ENCODE results near the gene ANKRD44. TPM values are rescaled to one million over a fixed set of nuclear protein-coding genes. Genes with fewer than 3 reads are reported as not detected.

ANKRD44 gene
- total RNA-seq, 2 donors from 2014 or later = 57.8 to 93.4 TPM

GRCh38 chr2:197088694-197089093 lies 221.9 kb downstream of the ANKRD44 start:
- H3K36me3 ChIP-seq = no peaks in the 10 kb centered on the region
- H3K27me3 ChIP-seq (replicated peaks; ENCODE audit: insufficient read depth) = no peaks in the 10 kb centered on the region
- TF ChIP-seq CTCF (IDR thresholded peaks at IDR 0.05) = no peak
- peaks cover 0 to 11% of the 10 kb centered on the region in 2 donors for H3K4me1 ChIP-seq (ENCODE audit: control insufficient read depth in 1 of 2, low read depth in 2 of 2)
- ATAC-seq (ENCODE audit: insufficient number of reproducible peaks, low FRiP score, low read depth) (no peak), DNase-seq (ENCODE audit: low spot score) (no peak)
- H3K9me3 ChIP-seq = no peaks in the 10 kb centered on the region
- H3K27ac ChIP-seq = no peak overlapping the region
- no peak overlapping the region for H3K4me3 ChIP-seq

- ATAC-seq (ENCODE audit: insufficient number of reproducible peaks, low FRiP score, low read depth) (no peak), DNase-seq (ENCODE audit: low spot score) (no peak)
- Histone ChIP-seq H3K4me3 (no peak overlapping the region), H3K9me3 (no peaks in the 10 kb centered on the region), H3K27me3 (replicated peaks; ENCODE audit: insufficient read depth) (no peaks in the 10 kb centered on the region), H3K27ac (no peak overlapping the region), H3K4me1 (ENCODE audit: control insufficient read depth in 1 of 2, low read depth in 2 of 2) (peaks cover under 1 to 13% of the 10 kb centered on the region in 2 donors), H3K36me3 (no peaks in the 10 kb centered on the region)
- TF ChIP-seq CTCF (IDR thresholded peaks at IDR 0.05) = no peak
Observed at GRCh38 chr2:197086500-197086899, 224.1 kb downstream of the ANKRD44 start.

- no peak for DNase-seq (ENCODE audit: low spot score)
Observed at GRCh38 chr2:197085665-197086064, 224.9 kb downstream of the ANKRD44 start.

GRCh38 chr2:197081294-197081693 lies 229.3 kb downstream of the ANKRD44 start:
- ATAC-seq (ENCODE audit: insufficient number of reproducible peaks, low FRiP score, low read depth) (no peak), DNase-seq (ENCODE audit: low spot score) (no peak)
- Histone ChIP-seq H3K9me3 (no peaks in the 10 kb centered on the region), H3K27me3 (replicated peaks; ENCODE audit: insufficient read depth) (no peaks in the 10 kb centered on the region), H3K4me1 (ENCODE audit: control insufficient read depth in 1 of 2, low read depth in 2 of 2) (peaks cover 27 to 44% of the 10 kb centered on the region in 2 donors), H3K4me3 (no peak overlapping the region), H3K36me3 (no peaks in the 10 kb centered on the region), H3K27ac (peak overlapping the region; percentile 69 to 77)
- no peak for TF ChIP-seq CTCF (IDR thresholded peaks at IDR 0.05)

More at GRCh38 chr2:197085665-197086064, 224.9 kb downstream of the ANKRD44 start:
- ATAC-seq (ENCODE audit: insufficient number of reproducible peaks, low FRiP score, low read depth) = no peak
- H3K27ac ChIP-seq = no peak overlapping the region
- no peak overlapping the region for H3K4me3 ChIP-seq
- TF ChIP-seq CTCF (IDR thresholded peaks at IDR 0.05) = no peak
- H3K36me3 ChIP-seq = no peaks in the 10 kb centered on the region
- no peaks in the 10 kb centered on the region for H3K9me3 ChIP-seq
- H3K27me3 ChIP-seq (replicated peaks; ENCODE audit: insufficient read depth) = no peaks in the 10 kb centered on the region
- H3K4me1 ChIP-seq (ENCODE audit: control insufficient read depth in 1 of 2, low read depth in 2 of 2) = peaks cover 8 to 21% of the 10 kb centered on the region in 2 donors

- Histone ChIP-seq H3K4me3 (no peak overlapping the region), H3K4me1 (ENCODE audit: control insufficient read depth in 1 of 2, low read depth in 2 of 2) (peaks cover 27 to 44% of the 10 kb centered on the region in 2 donors), H3K27ac (peak overlapping the region; percentile 69 to 77), H3K27me3 (replicated peaks; ENCODE audit: insufficient read depth) (no peaks in the 10 kb centered on the region), H3K9me3 (no peaks in the 10 kb centered on the region), H3K36me3 (no peaks in the 10 kb centered on the region)
- no peak for TF ChIP-seq CTCF (IDR thresholded peaks at IDR 0.05)
- no peak for ATAC-seq (ENCODE audit: insufficient number of reproducible peaks, low FRiP score, low read depth)
- no peak for DNase-seq (ENCODE audit: low spot score)
Observed at GRCh38 chr2:197080578-197081216, 229.9 kb downstream of the ANKRD44 start.
